HG03196 (cell line): Measurements from ENCODE around the gene EIF4E1B.

ENCODE experiments used
- ATAC-seq: cut with Tn5 transposase; IDR thresholded peaks from one replicate; pipeline ENCODE4 v1.9.1; 2021; ENCODE audit not compliant: unreplicated experiment

The EIF4E1B gene

DNA sequence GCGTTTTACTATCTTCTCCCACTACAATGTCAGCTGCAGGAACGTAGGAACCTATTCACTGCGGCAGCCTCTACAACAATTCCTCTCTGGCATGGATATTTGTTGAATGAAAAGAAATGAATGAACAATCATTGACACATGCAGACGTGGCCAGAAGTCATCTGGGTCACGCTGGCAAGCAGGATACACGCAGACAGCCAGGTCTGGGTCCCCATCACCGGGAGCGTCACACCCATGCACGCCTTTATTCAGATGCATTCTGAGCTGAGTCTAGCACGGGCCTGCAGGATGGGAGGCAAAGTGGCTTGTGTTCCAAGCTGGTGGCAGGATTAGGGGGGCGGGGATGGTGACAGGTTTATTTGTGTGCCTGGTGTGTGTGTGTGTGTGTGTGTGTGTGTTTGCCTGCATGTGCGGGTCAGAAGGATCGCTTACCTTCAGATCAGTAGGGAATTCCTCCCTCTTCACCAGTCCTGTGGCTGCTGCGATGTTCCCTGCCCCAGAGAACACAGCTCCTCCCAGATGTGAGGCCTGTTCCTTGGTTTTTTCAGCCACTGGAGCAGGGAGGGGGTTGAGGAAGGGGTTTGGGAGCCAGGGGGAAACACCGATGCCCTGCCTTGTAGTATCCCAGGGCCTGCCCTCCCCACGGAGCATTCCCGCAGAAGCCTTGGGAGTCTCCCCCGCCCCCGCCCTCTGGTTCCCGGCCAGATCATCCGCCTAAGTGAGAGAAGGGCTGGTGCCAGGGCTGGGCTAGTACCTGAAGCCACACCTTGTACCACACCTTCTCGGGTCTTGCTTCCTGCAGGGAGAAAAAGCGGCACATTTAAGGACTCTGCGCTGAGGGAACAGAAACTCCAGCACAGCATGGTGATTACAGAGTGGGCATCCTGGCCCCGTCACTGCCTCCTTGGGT, 4.3 kb upstream of the EIF4E1B start:
- ATAC-seq, result no peak

- no peak for ATAC-seq
Measured at GRCh38 chr5:176626876-176627236, 3.6 kb upstream of the EIF4E1B start.

DNA sequence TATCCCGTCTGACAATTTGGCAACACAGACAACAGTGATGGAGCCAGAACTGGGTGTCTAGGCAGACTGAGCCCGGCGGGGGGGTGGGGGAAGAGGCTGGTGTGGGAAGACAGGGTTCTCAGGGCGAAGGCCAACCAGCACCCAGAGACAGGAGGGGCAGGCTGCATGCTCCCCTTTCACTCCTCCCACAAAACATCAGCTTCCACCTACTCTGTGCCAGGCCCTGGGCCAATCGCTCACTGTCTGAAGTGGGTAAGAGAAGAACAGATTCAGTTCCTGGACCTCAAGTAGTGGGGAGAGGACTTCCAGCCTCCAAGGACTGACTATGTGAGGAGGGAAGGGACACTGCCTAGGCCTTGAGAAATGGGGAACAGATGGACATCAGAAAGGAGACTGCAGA, 2.9 kb upstream of the EIF4E1B start:
- ATAC-seq, result no peak

DNA sequence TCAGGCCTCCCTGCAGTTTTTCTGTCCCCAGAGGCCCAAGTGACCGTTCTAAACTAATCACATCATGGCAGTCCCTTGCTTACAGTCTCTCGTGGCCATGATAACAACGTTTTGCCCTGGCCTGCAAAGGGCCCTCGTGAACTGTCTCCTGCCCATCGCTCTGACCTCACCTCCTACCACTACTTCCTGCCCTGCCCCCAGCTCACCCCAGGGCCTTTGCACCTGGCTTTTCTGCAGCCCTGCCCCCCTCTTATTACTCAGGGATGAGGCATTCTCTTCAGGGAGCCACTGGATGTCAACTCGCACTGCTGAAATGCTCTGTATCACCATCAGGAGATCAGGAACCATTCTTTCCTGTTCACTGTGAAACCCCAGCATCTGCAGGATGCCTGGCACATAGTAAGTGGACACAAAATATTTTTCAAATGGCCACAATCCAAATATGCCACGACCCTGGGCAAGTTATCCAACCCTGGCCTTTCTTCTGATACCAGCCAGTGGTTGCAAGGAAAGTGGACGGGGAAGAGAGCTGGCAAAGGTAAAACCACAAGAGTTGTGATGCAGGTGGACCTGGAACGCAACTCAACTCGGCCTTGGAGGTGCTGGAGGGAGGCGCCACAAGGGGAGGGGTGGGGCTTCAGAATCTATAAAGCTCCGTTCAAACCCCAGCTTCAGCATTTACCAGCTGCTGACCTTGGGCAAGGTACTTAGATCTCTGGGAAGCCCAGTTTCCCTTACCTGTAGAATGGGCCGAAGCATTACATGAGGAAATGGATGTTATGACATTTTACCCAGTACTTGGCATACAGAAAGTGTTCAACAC, 1.9 kb upstream of the EIF4E1B start:
- ATAC-seq, result no peak

DNA sequence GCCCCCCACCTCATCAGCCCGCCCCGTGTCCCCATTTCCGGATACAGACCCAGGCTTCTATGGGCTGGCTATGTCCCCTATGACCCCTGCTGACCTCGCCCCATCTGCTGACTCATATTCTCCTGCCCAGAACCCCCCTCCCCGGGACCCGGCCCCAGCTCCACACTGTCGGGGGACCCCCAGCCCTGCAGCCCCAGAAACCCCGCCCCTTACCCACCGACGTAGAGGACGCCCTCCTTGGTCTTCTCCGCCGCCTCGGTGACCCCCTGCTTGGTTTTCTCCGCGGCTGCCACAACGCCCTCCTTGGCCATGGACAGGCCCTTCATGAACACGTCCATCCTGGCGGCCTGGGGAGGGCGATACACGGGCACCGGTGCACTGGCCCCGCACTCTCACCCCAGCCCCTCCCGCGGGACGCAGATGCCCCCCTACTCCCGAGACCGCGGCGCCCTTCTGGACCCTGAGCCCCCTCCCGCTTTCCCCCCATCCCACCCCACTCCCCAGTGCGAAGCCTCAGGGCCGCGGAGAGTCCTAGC, 1.1 kb upstream of the EIF4E1B start:
- no peak for ATAC-seq

GRCh38 chr5:176630681-176631222, 277 bp downstream of the EIF4E1B start:
- no peak for ATAC-seq

GRCh38 chr5:176631383-176632200, 1.1 kb downstream of the EIF4E1B start:
- no peak for ATAC-seq

- no peak for ATAC-seq
Measured at GRCh38 chr5:176632745-176633144, 2.3 kb downstream of the EIF4E1B start.

GRCh38 chr5:176633598-176633997, 3.1 kb downstream of the EIF4E1B start:
- ATAC-seq, result no peak

- no peak for ATAC-seq
Measured at GRCh38 chr5:176636426-176636825, 6.0 kb downstream of the EIF4E1B start.

DNA sequence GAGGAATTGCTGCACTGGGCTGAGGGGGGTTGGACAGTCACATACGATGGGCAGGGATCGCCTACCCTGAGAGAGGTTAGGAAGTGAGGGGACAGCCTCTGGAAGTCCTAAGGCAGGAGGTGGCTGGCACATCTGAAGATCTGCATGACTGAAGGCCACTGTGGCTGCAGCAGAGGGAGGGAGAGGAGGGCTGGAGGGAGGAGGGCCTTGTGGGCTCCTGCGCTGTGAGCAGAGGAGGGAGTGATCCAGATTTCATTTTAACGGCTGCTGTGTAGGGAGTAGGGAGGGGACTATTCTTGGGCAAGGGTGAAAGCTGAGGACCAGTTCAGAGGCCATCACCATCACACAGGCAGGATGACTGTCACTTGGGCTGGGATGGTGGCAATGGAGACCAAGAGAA, 7.1 kb downstream of the EIF4E1B start:
- no peak for ATAC-seq

GRCh38 chr5:176638437-176638836, 8.0 kb downstream of the EIF4E1B start:
- no peak for ATAC-seq

DNA sequence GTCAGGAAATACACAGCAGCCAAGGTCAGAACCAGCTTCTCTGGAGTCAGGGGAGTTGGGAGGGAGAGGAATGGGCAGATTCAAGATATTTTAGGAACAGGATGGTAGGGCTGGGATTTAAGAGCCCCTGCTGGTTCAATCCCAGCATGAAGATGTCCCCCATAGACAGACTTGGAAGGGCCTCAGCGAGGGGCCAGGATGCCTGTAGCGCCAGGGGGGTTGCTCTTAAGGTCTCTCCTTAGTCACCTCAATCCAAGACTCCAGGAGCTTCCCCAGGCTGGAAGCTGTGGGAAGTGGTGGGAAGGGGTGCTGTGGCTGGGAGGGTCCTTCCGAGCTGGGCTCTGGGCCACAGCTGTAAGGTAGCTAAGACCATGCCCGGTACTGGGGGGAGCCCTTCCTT, 8.7 kb downstream of the EIF4E1B start:
- ATAC-seq, result no peak

DNA sequence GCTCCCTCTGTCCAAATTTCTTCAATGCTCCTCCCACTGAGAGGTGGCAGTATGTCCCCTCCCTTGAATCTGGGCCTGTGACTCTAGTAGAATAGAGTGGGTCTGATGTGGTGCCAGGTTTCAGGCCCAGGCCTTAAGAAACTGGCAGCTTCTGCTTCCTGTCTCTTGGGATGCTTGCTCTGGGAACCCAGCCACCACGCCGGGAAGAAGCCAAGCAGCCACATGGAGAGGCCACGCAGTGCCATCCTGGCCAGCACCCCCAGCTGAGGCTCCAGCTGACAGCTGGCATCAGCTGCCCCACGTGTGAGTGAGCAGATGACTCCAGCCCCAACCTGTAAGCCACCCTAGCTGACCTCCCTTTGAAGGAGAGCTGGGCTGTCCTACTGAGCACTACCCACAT, 9.5 kb downstream of the EIF4E1B start:
- ATAC-seq, result no peak

DNA sequence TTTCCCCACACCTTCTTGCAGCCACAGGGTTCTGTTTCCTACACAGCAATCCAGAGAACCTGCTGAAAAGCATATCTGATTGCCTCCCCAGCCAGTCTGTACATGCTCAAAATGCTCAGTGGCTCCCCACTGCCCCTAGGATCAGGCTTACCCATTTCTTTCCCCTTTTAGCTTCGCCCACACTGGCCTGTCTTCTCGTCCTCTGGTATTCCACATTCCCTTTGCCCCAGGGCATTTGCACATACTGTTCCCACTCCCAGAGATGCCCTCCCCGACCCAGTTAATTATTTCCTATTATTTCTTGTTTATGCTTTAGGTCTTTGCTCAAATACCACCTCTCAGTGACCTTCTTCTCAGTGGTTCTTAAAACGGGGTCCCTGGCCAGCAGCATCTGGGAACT, 10.1 kb downstream of the EIF4E1B start:
- ATAC-seq, result no peak

GRCh38 chr5:176642675-176643490, 12.4 kb downstream of the EIF4E1B start:
- ATAC-seq, result no peak

- ATAC-seq, result no peak
Measured at GRCh38 chr5:176643491-176644219, 13.2 kb downstream of the EIF4E1B start.

DNA sequence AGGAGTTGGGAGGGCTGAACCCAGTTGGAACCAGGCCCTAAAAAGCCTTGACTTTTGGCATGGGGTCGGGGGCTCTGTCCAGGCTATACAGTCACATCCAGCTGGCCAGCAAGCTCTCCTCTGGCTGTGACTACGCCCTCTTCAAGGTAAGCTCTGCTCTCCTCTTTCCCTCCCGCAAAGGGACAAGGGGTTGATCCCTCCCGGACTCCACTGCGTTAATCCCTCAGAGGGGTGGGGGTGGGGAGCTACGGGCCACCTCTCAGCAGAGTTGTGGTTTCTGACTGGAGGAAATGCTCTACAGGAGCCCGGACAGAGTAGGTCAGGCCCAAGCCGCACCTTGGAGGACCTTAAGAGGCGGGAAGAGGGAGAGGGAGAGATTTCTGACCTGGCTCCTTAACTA, 13.8 kb downstream of the EIF4E1B start:
- no peak for ATAC-seq
